ENCODE results near the gene NID1.

DNA sequence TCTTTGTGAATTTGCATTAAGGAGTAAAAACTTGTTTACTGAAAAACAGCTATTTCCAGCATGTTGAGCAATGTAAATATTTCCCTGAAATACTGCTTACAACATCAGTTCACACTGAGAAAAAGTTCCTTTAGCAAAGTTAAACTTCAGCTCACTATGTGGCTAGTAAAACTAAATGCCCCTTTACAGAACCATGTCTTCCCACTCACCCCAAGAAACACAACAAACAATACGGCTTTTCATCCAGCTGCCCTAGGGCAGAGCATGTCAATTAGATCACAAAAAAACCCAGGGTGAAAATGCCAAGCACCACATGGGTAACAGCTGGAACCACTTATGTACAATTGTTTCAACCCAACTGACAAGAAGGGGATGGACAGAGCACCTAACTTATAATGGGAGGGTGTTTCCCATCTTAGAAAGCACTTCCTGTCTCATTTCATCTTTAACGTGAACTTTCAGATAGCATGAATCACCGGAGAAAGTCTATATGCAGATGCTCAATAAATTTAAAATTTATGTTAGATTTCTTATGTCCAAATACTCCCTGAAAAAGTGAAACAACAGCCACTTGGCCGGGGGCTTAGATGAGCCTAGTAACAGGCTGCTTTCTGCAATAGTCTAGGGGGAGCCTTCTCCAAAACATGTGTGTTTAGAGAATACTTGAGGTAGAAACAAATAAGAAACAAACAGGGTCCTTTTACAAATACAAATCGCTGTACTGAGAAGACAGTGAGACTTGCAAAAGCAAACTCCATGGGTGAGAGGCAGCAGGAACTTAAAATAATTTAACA lies 6.6 kb downstream of the NID1 start:
- TF ChIP-seq, protein P1, sequence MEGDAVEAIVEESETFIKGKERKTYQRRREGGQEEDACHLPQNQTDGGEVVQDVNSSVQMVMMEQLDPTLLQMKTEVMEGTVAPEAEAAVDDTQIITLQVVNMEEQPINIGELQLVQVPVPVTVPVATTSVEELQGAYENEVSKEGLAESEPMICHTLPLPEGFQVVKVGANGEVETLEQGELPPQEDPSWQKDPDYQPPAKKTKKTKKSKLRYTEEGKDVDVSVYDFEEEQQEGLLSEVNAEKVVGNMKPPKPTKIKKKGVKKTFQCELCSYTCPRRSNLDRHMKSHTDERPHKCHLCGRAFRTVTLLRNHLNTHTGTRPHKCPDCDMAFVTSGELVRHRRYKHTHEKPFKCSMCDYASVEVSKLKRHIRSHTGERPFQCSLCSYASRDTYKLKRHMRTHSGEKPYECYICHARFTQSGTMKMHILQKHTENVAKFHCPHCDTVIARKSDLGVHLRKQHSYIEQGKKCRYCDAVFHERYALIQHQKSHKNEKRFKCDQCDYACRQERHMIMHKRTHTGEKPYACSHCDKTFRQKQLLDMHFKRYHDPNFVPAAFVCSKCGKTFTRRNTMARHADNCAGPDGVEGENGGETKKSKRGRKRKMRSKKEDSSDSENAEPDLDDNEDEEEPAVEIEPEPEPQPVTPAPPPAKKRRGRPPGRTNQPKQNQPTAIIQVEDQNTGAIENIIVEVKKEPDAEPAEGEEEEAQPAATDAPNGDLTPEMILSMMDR (IDR thresholded peaks at IDR 0.05) = no peak
- TF ChIP-seq POLR2A (IDR thresholded peaks at IDR 0.05) = no peak
